Effector CD8-positive, alpha-beta T cell (primary cell): ENCODE data around the gene CDK10.
"Not testable (repeated sequence)": the region's sequence is repeated elsewhere in the genome, so short reads cannot be mapped to it uniquely, and the experiment has no call there.

Experiments used
- DNase-seq: peaks from one replicate; lab custom pipeline; 2025; lab: John Stamatoyannopoulos, UW
- total RNA-seq, 4 experiments: gene quantifications; one replicate each; lab custom pipeline; 2026; lab: John Stamatoyannopoulos, UW

Gene CDK10, protein sequence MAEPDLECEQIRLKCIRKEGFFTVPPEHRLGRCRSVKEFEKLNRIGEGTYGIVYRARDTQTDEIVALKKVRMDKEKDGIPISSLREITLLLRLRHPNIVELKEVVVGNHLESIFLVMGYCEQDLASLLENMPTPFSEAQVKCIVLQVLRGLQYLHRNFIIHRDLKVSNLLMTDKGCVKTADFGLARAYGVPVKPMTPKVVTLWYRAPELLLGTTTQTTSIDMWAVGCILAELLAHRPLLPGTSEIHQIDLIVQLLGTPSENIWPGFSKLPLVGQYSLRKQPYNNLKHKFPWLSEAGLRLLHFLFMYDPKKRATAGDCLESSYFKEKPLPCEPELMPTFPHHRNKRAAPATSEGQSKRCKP
- 90.2 to 131 (median 102) reads per million in 4 experiments for total RNA-seq

DNA sequence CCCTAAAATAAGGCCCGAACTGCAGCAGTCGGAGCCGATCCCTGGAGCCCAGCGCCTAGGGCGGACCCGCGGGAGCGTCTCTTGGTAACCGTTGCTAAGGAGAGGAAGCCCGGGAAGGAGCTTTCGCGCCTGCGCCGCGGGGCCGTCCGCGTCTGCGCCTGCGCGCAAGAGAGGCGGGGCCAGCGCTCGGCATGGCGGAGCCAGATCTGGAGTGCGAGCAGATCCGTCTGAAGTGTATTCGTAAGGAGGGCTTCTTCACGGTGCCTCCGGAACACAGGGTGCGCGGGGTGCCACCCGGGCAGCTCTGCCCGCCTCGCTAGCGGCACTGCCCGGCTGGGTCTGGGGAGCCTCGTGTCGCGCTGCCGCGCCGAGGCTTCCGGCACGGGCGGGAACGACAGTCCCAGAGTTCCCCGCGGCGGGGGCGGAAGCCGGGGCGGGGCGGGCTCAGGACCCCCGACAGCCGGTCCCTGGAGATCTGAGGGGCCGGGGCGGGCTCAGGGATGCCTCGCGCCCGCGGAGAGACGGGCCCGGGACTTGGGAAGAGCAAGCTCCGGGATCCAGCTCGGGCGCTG is at the start of gene CDK10:
Gene CDK10, plus strand, starts transcription at position 170 of the 572 bp plus-strand sequence. Its CDS starts 22 bp downstream, at position 192.
- DNase-seq: peak; percentile 91

DNA sequence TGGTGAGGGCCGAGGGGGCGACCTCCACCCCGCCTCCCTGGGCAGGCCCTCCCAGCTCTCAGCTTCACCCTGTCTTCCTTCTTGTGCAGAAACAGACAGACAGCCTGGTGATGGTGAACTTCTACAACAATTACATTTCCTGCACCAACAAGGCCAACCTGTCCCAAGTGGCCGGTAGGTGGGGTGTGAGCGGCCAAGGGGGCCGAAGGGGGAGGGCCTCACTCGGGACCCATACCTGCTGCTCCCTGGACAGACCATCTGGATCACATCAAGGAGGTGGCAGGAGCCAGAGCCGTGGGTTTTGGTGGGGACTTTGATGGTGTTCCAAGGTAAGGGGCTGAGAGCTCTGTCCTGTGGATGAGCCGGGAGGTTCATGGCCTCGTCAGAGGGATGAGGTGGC is 49.1 kb upstream of the CDK10 start:
- no peak for DNase-seq

DNA sequence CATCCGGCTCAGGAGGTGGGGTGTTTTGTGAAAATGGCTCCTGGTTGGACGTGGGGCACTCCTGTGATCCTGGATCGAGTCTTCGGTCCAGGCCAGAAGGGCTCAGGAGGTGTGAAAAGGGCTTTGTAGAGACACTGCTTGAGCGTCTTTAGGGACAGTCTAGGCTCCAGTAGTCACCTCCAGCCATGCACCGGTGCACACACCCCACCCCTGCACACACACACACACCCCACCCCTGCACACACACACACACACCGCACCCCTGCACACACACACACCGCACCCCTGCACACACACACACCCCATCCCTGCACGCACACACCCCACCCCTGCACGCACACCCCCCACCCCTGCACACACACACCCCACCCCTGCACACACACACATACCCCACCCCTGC is 48.0 kb upstream of the CDK10 start:
- DNase-seq: no peak

GRCh38 chr16:89639385-89639784 is 47.1 kb upstream of the CDK10 start:
- no peak for DNase-seq

GRCh38 chr16:89641458-89642119 is 44.9 kb upstream of the CDK10 start:
- no peak for DNase-seq

- DNase-seq: no peak
Observed at GRCh38 chr16:89642574-89642973, 43.9 kb upstream of the CDK10 start.

DNA sequence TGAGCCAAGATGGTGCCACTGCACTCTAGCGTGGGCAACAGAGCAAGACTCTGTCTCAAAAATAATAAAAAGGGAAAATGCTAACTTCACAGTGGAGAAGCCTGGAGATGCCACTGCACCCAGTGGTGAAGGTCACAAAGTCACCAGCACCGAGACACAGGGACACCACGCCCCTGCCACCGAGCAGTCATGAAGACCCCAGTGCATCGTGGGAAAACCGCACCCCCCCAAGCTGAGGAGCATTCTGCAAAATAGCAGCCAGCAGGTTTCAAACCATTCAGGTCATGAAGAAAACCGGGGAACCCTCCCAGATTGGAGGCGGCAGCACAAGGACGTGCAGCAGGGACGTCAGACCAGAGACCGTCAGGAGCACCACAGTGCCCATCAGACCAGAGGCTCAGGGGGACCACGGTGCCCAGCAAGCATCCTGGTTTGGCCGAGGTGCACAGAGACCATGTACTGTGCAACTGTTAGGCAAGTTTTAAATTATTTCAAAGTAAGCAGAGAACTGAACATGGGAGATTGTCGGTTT is 42.7 kb upstream of the CDK10 start:
- no peak for DNase-seq

GRCh38 chr16:89645122-89645521 is 41.4 kb upstream of the CDK10 start:
- no peak for DNase-seq

GRCh38 chr16:89646270-89646669 is 40.2 kb upstream of the CDK10 start:
- DNase-seq: no peak

DNA sequence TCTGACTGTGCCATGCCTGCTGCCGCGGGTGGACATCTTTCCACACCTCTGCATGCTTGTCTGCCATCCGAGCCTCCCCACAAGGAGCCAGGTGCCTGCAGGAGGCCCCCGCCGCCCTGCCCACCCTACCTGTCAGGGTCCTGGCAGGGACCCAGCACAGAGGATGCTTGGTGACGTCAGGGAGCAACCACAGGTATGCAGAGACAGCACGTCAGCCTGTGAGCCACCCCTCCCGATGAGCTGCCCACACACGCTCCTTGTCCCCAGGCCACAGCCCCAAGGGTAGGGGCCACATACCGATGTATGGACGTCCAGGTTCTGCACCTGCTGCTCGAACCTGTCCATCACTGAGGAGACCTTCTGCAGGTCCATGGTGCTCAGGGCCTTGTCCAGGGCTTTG is 39.6 kb upstream of the CDK10 start:
- DNase-seq: no peak

- no peak for DNase-seq
Observed at GRCh38 chr16:89651584-89651983, 34.9 kb upstream of the CDK10 start.

DNA sequence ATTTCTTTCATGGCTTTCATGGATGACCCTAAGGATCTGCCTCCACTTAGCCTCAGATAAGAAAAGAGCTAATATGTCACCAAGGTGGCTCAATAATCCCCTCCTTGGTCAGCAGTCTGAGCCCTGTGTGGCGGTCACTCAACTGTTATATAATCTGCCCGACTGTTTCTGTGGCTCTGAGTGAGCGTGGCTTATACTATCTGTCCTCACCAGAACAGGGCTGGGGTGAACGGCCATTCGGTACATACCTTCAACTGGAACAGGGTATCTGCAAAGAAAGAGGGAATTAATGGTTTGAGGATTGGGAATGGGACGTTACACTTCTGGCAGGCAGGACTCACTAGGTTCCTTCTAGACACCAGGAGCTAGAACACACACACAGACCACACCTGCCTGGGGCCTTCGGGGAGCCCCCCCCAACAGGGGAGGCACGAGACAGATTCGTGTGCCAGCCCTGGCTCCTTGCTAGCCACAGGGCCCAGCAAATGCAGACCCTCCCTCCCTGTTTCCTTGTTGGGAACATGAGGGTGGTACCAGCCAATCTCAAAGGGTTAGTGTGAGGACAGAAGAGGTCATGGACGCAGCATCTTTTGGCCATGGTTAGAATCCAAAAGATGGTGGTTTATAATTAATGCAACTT is 32.7 kb upstream of the CDK10 start:
- no peak for DNase-seq

GRCh38 chr16:89655062-89655643 is 31.3 kb upstream of the CDK10 start:
- no peak for DNase-seq

GRCh38 chr16:89656435-89657121 is 29.9 kb upstream of the CDK10 start:
- no peak for DNase-seq

DNA sequence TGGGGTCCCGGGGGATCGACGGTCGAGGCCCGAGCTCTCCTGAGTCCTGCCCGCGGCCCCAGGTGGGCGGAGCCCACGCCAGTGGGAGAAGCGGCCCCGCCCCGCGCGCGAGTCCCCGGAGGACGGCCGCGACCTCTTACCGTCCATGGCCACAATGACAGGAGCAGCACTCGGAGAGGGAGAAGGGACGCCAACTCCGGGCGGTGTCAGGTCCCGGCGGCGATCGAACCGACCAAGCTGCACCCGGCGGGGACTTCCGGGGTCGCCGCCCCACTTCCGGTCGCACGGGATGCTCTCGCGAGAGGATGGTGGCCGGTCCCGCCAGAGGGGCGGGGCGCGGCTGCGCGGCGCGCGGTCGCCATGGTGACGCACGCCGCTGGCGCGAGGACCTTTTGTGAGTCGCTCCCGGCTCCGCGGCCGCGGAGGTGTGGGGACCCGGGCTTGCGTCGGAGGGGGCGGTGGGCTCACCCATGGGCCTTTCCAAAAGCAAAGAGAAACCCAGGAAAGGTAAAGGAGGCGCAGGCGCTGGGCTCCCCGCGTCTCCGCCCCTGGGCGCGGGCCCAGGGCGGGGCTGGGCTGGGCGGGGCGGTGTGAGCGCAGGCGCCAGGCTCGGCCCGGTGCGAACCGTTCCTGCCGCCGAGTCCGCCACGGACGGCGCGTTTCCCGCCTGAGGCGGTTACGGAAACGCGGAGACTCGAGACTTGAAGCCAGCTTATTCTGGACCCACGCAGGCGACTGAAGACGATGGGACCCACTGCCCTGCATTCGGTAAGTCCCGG is 28.9 kb upstream of the CDK10 start, which contains the start of the genes CHMP1A and SPATA33:
Gene CHMP1A, minus strand, starts transcription at position 267 of the 779 bp plus-strand sequence. Its CDS starts 120 bp downstream, at position 147.
Gene SPATA33, plus strand, starts transcription at position 395 of the 779 bp plus-strand sequence. Its CDS starts 76 bp downstream, at position 471.
- peak; percentile 88 for DNase-seq

DNA sequence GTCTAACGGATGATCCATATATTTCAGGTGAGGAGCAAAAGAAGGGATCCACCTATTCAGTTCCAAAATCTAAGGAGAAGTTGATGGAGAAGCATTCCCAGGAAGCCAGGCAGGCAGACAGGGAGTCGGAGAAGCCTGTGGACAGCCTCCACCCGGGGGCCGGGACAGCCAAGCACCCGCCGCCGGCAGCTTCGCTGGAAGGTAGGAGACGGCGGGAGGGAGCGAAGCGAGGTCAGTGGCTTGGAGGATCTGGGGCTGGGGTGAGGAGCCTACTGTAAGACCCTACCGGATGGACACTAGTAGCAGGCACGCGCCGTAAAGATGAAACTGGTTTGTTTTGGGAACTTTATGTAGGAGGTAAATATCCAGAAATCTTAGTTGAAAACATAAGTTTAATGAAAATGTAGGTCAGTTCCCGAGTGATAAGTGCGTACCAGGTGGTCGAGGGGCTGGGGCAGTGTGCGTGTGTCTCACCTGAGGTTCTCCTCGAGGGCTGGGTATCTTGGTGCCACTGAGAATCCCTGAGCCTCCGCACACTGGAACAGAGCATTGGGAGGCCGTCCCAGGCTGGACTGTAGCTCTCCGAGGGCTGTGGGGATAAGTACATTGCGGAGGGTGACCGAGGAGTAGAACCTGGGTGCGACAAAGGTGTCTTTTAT is 28.1 kb upstream of the CDK10 start:
- DNase-seq: no peak

- DNase-seq: no peak
Observed at GRCh38 chr16:89660146-89660545, 26.3 kb upstream of the CDK10 start.

DNA sequence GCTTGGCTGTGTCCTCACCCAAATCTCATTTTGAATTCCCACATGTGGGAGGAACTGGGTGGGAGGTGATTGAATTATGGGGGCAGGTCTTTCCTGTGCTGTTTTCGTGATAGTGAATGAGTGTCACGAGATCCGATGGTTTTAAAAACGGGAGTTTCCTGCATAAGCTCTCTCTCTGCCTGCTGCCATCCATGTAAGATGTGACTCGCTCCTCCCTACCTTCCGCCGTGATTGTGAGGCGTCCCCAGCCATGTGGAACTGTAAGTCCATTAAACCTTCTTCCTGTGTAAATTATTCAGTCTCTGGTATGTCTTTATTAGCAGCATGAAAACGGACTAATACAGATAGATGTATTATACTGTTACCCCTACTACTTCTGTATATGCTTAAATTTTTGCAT is 25.3 kb upstream of the CDK10 start:
- DNase-seq: no peak

GRCh38 chr16:89664238-89664637 is 22.3 kb upstream of the CDK10 start:
- not testable (repeated sequence) for DNase-seq

GRCh38 chr16:89667000-89667399 is 19.5 kb upstream of the CDK10 start:
- DNase-seq: not testable (repeated sequence)
